ENCODE data around the gene KRT13. TPM values are rescaled to one million over a fixed set of nuclear protein-coding genes. Genes with fewer than 3 reads are reported as not detected.

Gene KRT13
- total RNA-seq, 1 experiment from 2014 or later, result 1.4 TPM

DNA sequence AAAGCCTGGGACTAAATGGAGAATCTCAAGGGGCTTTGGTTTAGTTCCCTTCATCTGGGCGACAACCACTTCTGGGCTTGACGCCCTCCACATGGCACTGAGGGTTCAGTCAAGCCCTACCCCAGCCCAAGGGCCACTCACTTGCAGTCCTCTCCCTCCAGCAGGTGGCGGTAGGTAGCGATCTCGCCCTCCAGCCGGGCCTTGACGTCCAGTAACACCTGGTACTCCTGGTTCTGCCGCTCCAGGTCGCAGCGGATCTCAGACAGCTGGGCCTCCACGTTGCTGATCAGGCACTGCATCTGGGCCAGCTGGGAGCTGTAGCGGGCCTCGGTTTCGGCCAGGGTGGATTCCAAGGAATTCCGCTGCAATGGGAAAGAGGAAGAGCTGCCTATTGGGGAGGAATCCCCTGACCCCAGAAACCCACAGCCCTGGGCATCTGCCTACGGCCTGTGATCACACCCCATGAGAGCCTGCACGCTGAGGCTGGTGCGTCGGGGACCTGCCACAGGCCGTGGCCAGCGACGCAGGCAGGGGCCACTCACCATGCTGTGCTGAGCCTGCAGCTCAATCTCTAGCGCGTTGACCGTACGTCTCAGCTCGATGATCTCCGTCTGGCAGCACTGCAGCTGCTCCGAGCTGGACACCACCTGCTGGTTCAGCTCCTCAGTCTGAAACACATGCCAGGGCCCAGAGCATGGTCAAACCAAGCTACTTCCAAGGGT, 18.4 kb downstream of the KRT13 start:
- DNase-seq, result no peak
- H3K27ac ChIP-seq (ENCODE audit: low read length), result no peak overlapping the region
- H3F3A ChIP-seq (ENCODE audit: low read length, unreplicated experiment), result no peaks in the 10 kb centered on the region
- intact Hi-C loops (cut with micrococcal nuclease), result no loop called here
- H3K9me2 ChIP-seq (replicated peaks; ENCODE audit: low read length), result no peaks in the 10 kb centered on the region
- no peaks in the 10 kb centered on the region for H3K27me3 ChIP-seq (ENCODE audit: low read length)
- no peak overlapping the region for H3K4me3 ChIP-seq (ENCODE audit: low read length)
- H3K36me3 ChIP-seq (ENCODE audit: low read depth, low read length), result no peaks in the 10 kb centered on the region
- H3K9me3 ChIP-seq (ENCODE audit: low read length), result no peaks in the 10 kb centered on the region
- no peak for ATAC-seq
- CTCF ChIA-PET, result no interaction called here
- POLR2A ChIA-PET (ENCODE audit: unreplicated experiment), result no interaction called here
- no peaks in the 10 kb centered on the region for H3K79me2 ChIP-seq (ENCODE audit: low read length)
- no TSS peak for BruUV-seq (replicated peaks)
- no peaks in the 10 kb centered on the region for H4K20me1 ChIP-seq (ENCODE audit: low read length)
- H2AFZ ChIP-seq (ENCODE audit: low read length), result no peak overlapping the region
- no peak overlapping the region for H3K9ac ChIP-seq (ENCODE audit: low read length)
- peaks cover 6% of the 10 kb centered on the region; the same call in 1 of the 2 replicates for H3K4me1 ChIP-seq (ENCODE audit: insufficient read depth, low read length)
- no peak for TF ChIP-seq EZH2phosphoT487 (IDR thresholded peaks at IDR 0.05; ENCODE audit: borderline replicate concordance, low read length)
- TF ChIP-seq, protein P1, sequence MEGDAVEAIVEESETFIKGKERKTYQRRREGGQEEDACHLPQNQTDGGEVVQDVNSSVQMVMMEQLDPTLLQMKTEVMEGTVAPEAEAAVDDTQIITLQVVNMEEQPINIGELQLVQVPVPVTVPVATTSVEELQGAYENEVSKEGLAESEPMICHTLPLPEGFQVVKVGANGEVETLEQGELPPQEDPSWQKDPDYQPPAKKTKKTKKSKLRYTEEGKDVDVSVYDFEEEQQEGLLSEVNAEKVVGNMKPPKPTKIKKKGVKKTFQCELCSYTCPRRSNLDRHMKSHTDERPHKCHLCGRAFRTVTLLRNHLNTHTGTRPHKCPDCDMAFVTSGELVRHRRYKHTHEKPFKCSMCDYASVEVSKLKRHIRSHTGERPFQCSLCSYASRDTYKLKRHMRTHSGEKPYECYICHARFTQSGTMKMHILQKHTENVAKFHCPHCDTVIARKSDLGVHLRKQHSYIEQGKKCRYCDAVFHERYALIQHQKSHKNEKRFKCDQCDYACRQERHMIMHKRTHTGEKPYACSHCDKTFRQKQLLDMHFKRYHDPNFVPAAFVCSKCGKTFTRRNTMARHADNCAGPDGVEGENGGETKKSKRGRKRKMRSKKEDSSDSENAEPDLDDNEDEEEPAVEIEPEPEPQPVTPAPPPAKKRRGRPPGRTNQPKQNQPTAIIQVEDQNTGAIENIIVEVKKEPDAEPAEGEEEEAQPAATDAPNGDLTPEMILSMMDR (conservative IDR thresholded peaks at IDR 0.05; ENCODE audit: low read depth, low read length), result peak; percentile 46; the same call in 1 of the 2 replicates
- no peak overlapping the region for H3K4me2 ChIP-seq (ENCODE audit: low read length)

DNA sequence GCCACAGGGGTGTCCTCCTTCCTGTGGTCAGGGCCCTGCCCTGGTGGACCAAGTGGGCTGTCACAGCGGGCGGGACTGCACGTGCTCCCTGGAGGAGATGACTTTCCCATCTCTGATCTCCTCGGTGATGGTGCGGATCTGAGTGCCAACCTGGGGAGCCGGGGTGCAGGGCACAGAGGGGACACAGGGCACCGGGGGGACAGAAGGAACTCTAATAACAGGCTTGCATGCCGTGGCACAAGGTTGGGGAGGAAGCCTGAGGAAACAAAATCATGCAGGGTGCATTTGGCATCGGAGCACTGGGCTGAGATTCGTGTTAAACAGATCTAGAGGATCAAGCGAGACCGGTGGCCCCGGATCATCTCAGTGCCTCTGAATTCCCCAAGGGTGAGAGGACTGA, 19.1 kb downstream of the KRT13 start:
- POLR2A ChIA-PET (ENCODE audit: unreplicated experiment), result no interaction called here
- CTCF ChIA-PET, result no interaction called here
- DNase-seq (no peak), ATAC-seq (no peak)
- Histone ChIP-seq H3K79me2 (ENCODE audit: low read length) (no peaks in the 10 kb centered on the region), H3K9me3 (ENCODE audit: low read length) (no peaks in the 10 kb centered on the region), H3K27ac (ENCODE audit: low read length) (no peak overlapping the region), H3K4me3 (ENCODE audit: low read length) (no peak overlapping the region), H3K4me1 (ENCODE audit: insufficient read depth, low read length) (peaks cover 6% of the 10 kb centered on the region; the same call in 1 of the 2 replicates), H4K20me1 (ENCODE audit: low read length) (no peaks in the 10 kb centered on the region), H3K9me2 (replicated peaks; ENCODE audit: low read length) (no peaks in the 10 kb centered on the region), H3K9ac (ENCODE audit: low read length) (no peak overlapping the region), H3K4me2 (ENCODE audit: low read length) (no peak overlapping the region), H2AFZ (ENCODE audit: low read length) (no peak overlapping the region), H3K36me3 (ENCODE audit: low read depth, low read length) (no peaks in the 10 kb centered on the region), H3K27me3 (ENCODE audit: low read length) (no peaks in the 10 kb centered on the region), H3F3A (ENCODE audit: low read length, unreplicated experiment) (no peaks in the 10 kb centered on the region)
- intact Hi-C loops (cut with micrococcal nuclease), result no loop called here
- no TSS peak for BruUV-seq (replicated peaks)
- no peak for TF ChIP-seq EZH2phosphoT487 (IDR thresholded peaks at IDR 0.05; ENCODE audit: borderline replicate concordance, low read length)
- TF ChIP-seq, protein P1 (conservative IDR thresholded peaks at IDR 0.05; ENCODE audit: low read depth, low read length), result no peak
- no peak for TF ChIP-seq EZH2 (IDR thresholded peaks at IDR 0.05; ENCODE audit: low read length, unreplicated experiment)

Measured in PC-3 (cell line).